ENCODE data around the gene METTL2A.
A peak's percentile ranks its signal among the peaks of the same experiment; 100 is the strongest.
"Not testable (repeated sequence)": the region's sequence is repeated elsewhere in the genome, so short reads cannot be mapped to it uniquely, and the experiment has no call there.

The METTL2A gene

GRCh38 chr17:62473030-62473982, 49.6 kb downstream of the METTL2A start:
- ATAC-seq, result not testable (repeated sequence)

DNA sequence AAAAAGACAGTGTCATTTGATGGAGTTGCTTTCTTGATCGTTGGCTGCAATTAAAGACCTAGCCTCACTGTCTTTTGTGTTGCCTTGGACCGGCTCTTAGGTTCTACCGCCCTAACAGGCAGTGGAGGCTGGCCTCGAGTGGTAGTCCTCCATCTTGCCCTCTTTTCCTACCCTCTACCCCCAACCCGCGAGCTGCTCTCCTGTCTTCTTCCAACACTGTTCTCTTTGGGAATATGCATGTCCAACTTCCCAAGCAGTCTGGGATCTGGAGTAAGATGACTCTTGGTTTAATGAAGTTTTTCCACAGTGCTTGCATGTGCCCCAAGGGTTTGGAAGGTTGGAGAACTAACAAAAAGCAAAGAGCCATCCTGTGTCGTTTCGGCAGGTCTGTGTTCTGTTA, 53.4 kb downstream of the METTL2A start:
- ATAC-seq, result not testable (repeated sequence)

DNA sequence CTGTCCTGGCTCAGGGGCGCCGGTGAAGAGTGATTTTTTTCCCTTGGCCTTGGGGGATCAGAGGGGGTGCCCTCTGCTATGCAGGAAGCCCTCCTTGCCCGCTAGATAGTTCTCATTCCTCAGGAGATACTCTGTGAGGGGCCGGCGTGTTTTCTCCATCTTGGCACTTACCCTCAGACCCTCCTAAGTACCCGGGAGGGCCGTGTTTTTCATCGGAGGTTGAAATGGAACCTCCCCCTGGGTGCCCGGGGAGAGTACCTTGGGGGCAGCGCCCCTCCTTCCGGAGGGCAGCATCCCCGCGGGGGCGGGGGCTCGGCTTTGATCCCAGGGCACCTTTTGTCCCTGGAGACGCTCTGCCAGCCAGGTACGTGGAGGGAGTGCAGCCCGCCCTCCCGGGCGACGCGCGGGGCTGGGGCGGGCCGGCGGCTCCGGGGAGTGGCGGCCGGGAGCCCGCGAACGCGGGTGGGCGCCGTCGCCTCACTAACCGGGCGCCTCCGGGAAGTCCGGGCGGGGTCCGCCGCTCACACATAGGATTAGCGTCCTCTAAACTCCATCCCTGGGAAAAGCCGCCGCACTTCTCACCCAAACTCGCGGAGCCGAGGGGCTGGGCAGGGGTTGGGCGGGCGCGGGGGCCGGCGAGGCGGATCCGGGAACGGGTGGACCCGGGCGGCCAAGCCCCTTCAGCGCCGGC, 54.2 kb downstream of the METTL2A start:
- peak; percentile 25 to 31 for ATAC-seq

DNA sequence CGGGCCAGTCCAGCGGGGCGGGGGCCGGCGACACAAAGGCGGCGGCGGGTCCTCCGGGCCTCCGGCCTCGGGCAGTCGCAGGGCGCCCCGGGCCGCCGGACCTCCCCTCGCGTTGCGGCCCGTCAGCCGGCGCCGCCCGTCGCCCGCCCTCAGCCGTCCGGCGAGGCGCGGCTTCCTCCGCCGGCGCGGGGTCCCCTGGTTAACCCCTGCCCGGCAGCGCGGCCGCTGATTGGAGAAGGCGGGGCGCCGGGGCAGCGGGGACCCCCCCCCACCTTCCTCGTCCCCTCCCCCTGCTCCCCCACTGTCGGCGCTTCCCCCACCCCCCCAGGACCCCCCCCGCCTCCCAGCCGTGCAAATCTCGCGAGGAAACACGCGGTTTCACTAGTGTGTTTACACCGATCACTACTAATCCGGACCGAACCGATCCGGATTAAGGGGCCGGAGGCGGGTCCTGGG, 54.8 kb downstream of the METTL2A start, which contains the start of gene TLK2:
TLK2 (plus strand) TSS at position 402 of the 456 bp plus-strand sequence. CDS start 2,301 bp downstream, outside the sequence.
- ATAC-seq, result peak; percentile 83

- peak; percentile 31 to 32 for ATAC-seq
Observed at GRCh38 chr17:62478880-62479638, 55.4 kb downstream of the METTL2A start.

DNA sequence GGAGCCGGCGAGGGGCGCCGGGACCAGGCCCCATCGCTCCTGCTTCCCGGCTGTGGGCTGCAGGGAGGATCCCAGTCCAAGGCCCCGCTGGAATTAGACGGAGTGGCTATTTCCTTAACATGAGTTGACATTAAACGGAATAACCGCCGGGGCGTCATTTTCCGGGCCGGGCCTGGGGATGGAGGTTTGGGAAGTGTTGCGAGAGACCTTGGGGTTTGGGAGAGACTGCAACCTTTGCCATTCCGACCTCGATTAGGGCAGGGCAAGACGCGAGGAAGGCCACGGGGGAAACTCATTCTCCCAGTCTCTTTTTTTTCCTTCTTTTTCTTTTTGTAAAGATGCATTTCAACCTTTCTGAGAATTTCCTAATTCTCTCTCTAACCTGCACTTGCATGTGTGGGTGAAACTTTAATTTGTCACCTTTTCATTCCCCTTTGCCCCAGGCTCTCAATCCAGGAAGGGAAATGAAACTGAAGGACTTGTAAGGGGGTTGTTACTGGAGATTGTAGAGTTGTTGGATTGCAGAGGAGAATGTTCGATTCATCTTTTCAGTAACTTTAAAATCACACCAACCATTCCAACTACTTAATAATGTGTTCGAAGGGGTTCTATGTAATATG, 56.1 kb downstream of the METTL2A start:
- not testable (repeated sequence) for ATAC-seq

DNA sequence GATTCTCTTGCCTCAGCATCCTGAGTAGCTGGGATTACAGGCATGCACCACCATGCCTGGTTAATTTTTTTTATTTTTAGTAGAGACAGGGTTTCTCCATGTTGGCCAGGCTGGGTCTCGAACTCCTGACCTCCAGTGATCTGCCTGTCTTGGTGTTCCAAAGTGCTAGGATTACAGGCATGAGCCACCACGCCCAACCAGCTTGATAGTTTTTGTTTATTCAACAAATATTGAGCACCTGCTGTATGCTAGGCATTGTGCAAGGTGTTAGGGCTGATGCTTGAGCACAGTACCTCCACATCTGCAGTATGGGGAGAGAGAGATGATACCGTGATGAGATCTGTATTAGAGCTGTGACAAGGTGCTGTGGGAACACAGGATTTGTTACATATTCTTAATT, 58.9 kb downstream of the METTL2A start:
- ATAC-seq, result not testable (repeated sequence)

GRCh38 chr17:62490990-62491389, 67.3 kb downstream of the METTL2A start:
- not testable (repeated sequence) for ATAC-seq

GRCh38 chr17:62493049-62493655, 69.5 kb downstream of the METTL2A start:
- peak in 1 of 2 donors; percentile 45 for ATAC-seq

- ATAC-seq, result not testable (repeated sequence)
Observed at GRCh38 chr17:62494073-62494472, 70.4 kb downstream of the METTL2A start.

GRCh38 chr17:62496344-62496743, 72.6 kb downstream of the METTL2A start:
- ATAC-seq, result not testable (repeated sequence)

GRCh38 chr17:62498796-62499195, 75.1 kb downstream of the METTL2A start:
- ATAC-seq, result not testable (repeated sequence)
